H1 (cell line): ENCODE measurements around the gene SORCS3. TPM values are rescaled to one million over a fixed set of nuclear protein-coding genes. Genes with fewer than 3 reads are reported as not detected.

Experiments used
- CHD7 ChIP-seq: fragments of 300-600 bp; sonication (generic); IDR thresholded peaks from 2 replicates; pipeline ENCODE4 v1.7.1; 2012; ENCODE audit warnings: low read length, moderate library complexity, mild to moderate bottlenecking, inconsistent platforms; ENCODE audit not compliant: insufficient replicate concordance
- GABPA ChIP-seq: IDR thresholded peaks from 2 replicates; pipeline ENCODE4 v1.6.1; 2011; ENCODE audit warnings: mild to moderate bottlenecking, low read length, moderate library complexity, borderline replicate concordance; ENCODE audit not compliant: insufficient read depth
- MAFK ChIP-seq: IDR thresholded peaks from 2 replicates; pipeline ENCODE4 v1.6.1; 2012; ENCODE audit warnings: low read depth, mild to moderate bottlenecking, improper control_type of control experiment, low read length
- NANOG ChIP-seq: IDR thresholded peaks from 2 replicates; pipeline ENCODE4 v1.6.1; 2011; ENCODE audit warnings: low read length, low read depth, mild to moderate bottlenecking, inconsistent platforms; ENCODE audit not compliant: insufficient read depth, poor library complexity, severe bottlenecking
- POU5F1 ChIP-seq: IDR thresholded peaks from 2 replicates; pipeline ENCODE4 v1.6.1; 2011; ENCODE audit warnings: low read depth, mild to moderate bottlenecking, low read length, moderate library complexity
- RAD21 ChIP-seq, 2 experiments: IDR thresholded peaks in 1 of 2; conservative IDR thresholded peaks in 1 of 2; 2 replicates each; pipeline ENCODE4 v1.6.1; 2011; ENCODE audit warnings: low read depth in 2 of 2, low read length in 2 of 2, improper control_type of control experiment in 1 of 2, inconsistent platforms in 1 of 2, mild to moderate bottlenecking in 1 of 2, moderate library complexity in 1 of 2
- RBBP5 ChIP-seq: IDR thresholded peaks from 2 replicates; pipeline ENCODE4 v1.7.1; 2012; ENCODE audit warnings: low read depth, mild to moderate bottlenecking, inconsistent platforms, low read length, moderate library complexity, borderline replicate concordance
- SIN3A ChIP-seq, 2 experiments: IDR thresholded peaks in 1 of 2; conservative IDR thresholded peaks in 1 of 2; 2 replicates each; pipeline ENCODE4 v1.6.1; 2011 to 2012; ENCODE audit warnings: low read length in 2 of 2, improper control_type of control experiment in 1 of 2, low read depth in 1 of 2, mild to moderate bottlenecking in 1 of 2
- USF2 ChIP-seq: IDR thresholded peaks from 2 replicates; pipeline ENCODE4 v1.6.1; 2011; ENCODE audit warnings: low read length, improper control_type of control experiment
- polyA plus RNA-seq, 7 experiments: library from polyadenylated mRNA; depleted of rRNA in 3 of 7; stranded (reverse) in 5 of 7; unstranded in 2 of 7; fragments of >200 nt in 5 of 7; fragments of 200-250 nt in 2 of 7; gene quantifications; 1 replicate in 5 of 7; 2 replicates in 1 of 7; 4 replicates in 1 of 7; pipeline versions ENCODE4 v1.2.1 to v1.2.3, GENCODE V29; 2011 to 2013; ENCODE audit warnings: missing spikeins in 2 of 7, mixed read lengths in 2 of 7
- total RNA-seq: library from RNA; stranded (reverse); fragmentation: NEBNext Ultra II Directional; extraction: Animal tissue kit (Norgen Biotek cat#: 25700); gene quantifications from 2 replicates; pipeline ENCODE4 v1.2.1, GENCODE V29; 2021

SORCS3 gene
- total and polyA plus RNA-seq, 2 of the 8 experiments (the other 6 are each of a cell fraction or from before 2014, with no cell fraction given) = 0.26 to 0.88 TPM

GRCh38 chr10:104686829-104687228 is 45.7 kb downstream of the SORCS3 start (continued):
- TF ChIP-seq CHD7 (no peak), USF2 (no peak), RAD21 (IDR thresholded peaks at IDR 0.05 in 1 of 2, conservative IDR thresholded peaks at IDR 0.05 in 1 of 2; ENCODE audit: low read depth in 2 of 2, low read length in 2 of 2) (no peak), RBBP5 (no peak), GABPA (no peak), SIN3A (conservative IDR thresholded peaks at IDR 0.05 in 1 of 2, IDR thresholded peaks at IDR 0.05 in 1 of 2; ENCODE audit: low read depth in 1 of 2, low read length in 2 of 2) (no peak), POU5F1 (no peak), NANOG (no peak), MAFK (no peak)
